GM19372 (cell line): Measurements from ENCODE around the gene ZSCAN2.
"Not testable (repeated sequence)": the region's sequence is repeated elsewhere in the genome, so short reads cannot be mapped to it uniquely, and the experiment has no call there.

Source experiments
- ATAC-seq: cut with Tn5 transposase; IDR thresholded peaks from one replicate; pipeline ENCODE4 v1.9.1; 2021; ENCODE audit warnings: mild to moderate bottlenecking, low read depth, moderate library complexity; ENCODE audit not compliant: unreplicated experiment

ZSCAN2 gene

GRCh38 chr15:84633311-84634227, 32.8 kb downstream of the ZSCAN2 start:
- peak; percentile 49 for ATAC-seq

GRCh38 chr15:84634228-84634837, 33.5 kb downstream of the ZSCAN2 start:
- no peak for ATAC-seq

GRCh38 chr15:84638103-84638502, 37.3 kb downstream of the ZSCAN2 start:
- ATAC-seq, result no peak

- not testable (repeated sequence) for ATAC-seq
Measured at GRCh38 chr15:84641871-84642270, 41.1 kb downstream of the ZSCAN2 start.

- not testable (repeated sequence) for ATAC-seq
Measured at GRCh38 chr15:84642640-84643039, 41.8 kb downstream of the ZSCAN2 start.

GRCh38 chr15:84643838-84644237, 43.0 kb downstream of the ZSCAN2 start:
- no peak for ATAC-seq

- ATAC-seq, result no peak
Measured at GRCh38 chr15:84645496-84645895, 44.7 kb downstream of the ZSCAN2 start.

- no peak for ATAC-seq
Measured at GRCh38 chr15:84645997-84646396, 45.2 kb downstream of the ZSCAN2 start.

GRCh38 chr15:84647726-84648125, 46.9 kb downstream of the ZSCAN2 start:
- ATAC-seq, result no peak

GRCh38 chr15:84648539-84648938, 47.7 kb downstream of the ZSCAN2 start:
- no peak for ATAC-seq

- no peak for ATAC-seq
Measured at GRCh38 chr15:84649706-84650105, 48.9 kb downstream of the ZSCAN2 start.

GRCh38 chr15:84653584-84653909, 52.7 kb downstream of the ZSCAN2 start:
- ATAC-seq, result no peak

- ATAC-seq, result peak; percentile 78
Measured at GRCh38 chr15:84653910-84654688, 53.3 kb downstream of the ZSCAN2 start, which contains the start of gene WDR73. Gene WDR73 (minus strand): TSS chr15:84654283. CDS start chr15:84654274, 9 bp downstream.

- ATAC-seq, result peak; percentile 33
Measured at GRCh38 chr15:84654689-84655453, 54.1 kb downstream of the ZSCAN2 start.

GRCh38 chr15:84656972-84657371, 56.2 kb downstream of the ZSCAN2 start:
- ATAC-seq, result no peak

- no peak for ATAC-seq
Measured at GRCh38 chr15:84657748-84658079, 56.9 kb downstream of the ZSCAN2 start.

- ATAC-seq, result peak; percentile 64
Measured at GRCh38 chr15:84658080-84658787, 57.4 kb downstream of the ZSCAN2 start, which contains the start of gene NMB. Gene NMB (minus strand): TSS chr15:84658199. CDS start chr15:84658152, 47 bp downstream.

- no peak for ATAC-seq
Measured at GRCh38 chr15:84658788-84659411, 58.1 kb downstream of the ZSCAN2 start.
